SW480 (cell line): ENCODE measurements around the gene SSH3.

Experiments used
- DNase-seq: peaks from one replicate; pipeline ENCODE4 v3.0.0-alpha.2; 2016; ENCODE audit warnings: low spot score

SSH3 gene

DNA sequence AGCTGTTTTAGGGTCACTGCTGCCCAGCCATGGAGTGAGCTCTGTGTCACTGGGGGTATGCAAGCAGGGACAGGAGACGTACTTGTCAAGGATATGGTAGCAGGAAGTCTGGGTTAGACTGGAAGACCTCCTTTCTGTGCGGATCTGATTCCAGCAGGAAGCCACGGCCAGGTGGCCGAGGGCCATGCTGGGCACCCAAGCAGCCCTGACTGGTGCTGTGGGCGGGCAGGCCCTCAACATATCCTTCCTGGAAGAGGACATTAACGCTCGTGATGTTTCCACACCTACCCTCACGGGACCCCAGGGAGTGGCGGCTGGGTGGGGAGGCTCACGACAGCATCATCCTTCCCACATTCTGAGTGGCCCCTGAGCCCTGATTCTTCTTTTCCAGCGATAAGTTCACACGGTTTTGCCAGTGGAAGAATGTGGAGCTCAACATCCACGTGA is 23.0 kb upstream of the SSH3 start:
- DNase-seq = no peak

DNA sequence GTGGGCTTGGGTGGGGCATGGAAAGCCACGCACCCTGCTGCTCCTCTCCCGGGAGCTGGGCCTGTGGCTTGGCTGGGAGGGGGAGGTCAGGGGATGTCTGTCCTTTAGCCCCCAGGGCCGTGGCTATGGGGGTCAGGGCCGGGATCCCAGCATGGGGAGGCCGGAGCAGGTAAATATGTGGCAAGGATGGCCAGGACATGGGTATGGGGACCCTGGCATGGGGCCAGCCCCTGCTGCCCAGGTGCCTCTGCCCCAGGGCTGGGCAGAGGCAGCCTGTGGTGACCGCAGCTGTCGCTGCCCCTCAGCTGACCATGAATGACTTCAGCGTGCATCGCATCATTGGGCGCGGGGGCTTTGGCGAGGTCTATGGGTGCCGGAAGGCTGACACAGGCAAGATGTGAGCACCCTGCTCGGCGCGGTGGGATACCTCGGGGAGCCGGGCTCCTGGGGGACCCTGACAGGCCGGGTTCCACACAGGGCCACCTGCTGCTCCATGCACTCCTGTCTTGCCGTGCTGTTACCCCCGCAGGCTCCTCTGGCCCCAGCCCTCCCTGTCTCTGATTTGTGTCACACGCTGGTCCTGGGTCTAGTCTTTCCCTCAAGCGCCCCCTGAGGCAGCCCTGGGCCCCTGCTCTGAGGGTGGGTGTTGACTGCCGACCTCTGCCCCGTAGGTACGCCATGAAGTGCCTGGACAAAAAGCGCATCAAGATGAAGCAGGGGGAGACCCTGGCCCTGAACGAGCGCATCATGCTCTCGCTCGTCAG is 22.4 kb upstream of the SSH3 start:
- no peak for DNase-seq

DNA sequence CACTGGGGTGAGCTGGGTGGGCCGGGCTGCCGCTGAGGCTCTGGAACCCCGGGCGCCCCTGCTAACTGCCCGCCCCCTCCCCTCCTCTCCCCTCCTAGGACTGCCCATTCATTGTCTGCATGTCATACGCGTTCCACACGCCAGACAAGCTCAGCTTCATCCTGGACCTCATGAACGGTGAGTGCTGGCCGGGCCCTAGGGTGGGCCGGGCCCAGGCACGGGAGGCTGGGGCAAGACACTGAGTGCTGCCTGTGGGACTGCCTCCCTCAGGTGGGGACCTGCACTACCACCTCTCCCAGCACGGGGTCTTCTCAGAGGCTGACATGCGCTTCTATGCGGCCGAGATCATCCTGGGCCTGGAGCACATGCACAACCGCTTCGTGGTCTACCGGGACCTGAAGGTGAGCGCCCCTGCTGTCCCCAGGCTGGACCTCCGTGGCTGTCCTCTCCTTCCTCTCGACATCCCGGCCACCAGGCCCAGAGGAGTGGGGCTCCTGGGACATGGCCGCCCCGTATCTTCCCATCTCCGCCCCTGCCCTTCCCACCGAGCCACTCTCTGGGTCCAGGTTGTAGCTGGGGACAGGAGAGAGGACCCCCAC is 21.7 kb upstream of the SSH3 start:
- DNase-seq = no peak

DNA sequence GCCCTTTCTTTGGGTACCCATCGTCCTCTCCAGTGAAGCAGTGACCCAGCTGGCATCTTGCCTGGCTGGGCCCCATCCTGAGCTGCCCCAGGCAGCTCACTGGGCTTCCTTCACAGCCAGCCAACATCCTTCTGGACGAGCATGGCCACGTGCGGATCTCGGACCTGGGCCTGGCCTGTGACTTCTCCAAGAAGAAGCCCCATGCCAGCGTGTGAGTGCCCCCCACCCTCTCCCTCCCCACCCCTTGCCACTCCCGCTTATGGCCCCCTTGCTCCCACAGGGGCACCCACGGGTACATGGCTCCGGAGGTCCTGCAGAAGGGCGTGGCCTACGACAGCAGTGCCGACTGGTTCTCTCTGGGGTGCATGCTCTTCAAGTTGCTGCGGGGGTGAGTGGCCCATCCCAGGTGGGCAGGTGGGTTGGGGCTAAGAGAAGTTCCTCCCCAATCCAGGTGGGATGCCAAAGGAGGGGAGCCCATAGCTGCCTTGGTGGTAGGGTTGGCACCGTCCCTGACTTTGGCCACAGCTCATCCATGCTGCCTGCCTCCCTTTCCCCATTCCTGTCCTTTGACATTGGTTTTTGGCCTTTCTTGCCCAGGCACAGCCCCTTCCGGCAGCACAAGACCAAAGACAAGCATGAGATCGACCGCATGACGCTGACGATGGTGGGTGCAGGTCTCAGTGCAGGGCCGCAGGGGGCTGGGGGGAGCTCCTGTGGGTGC is 21.0 kb upstream of the SSH3 start:
- DNase-seq = no peak

DNA sequence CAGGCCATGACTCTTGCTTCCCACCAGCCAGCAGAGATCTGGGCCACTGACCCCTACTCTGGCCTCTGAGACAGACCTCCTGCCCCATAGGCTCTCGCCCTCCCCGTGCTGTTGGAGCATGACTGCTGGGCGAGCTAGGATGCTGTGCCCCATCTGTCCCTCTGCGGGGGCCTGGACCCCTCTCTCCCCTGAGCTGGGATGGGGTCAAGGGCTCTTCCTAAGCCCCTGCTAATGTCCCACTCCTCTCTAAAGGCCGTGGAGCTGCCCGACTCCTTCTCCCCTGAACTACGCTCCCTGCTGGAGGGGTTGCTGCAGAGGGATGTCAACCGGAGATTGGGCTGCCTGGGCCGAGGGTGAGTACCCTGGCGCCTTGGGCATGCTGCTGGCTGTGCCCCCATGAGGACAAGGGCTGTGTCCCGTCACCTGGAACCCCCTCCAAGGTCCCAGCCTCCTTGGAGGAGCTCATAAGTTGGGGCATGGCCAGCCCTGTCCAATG is 20.4 kb upstream of the SSH3 start:
- DNase-seq = no peak

DNA sequence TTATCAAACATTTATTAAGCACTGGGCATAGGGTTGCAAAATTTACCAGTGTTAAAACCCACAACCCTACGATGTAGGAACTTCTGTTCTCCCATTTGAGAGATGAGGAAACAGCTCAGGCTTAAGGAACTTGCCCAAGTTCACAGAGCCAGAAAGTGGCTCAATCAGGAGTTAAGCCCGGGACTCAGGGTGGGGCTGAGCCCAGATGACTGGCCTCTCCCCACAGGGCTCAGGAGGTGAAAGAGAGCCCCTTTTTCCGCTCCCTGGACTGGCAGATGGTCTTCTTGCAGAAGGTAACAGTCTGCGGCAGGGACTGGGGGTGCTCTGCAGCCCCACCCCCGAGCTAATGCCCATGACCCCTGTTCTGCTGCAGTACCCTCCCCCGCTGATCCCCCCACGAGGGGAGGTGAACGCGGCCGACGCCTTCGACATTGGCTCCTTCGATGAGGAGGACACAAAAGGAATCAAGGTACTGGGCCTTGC is 19.8 kb upstream of the SSH3 start:
- no peak for DNase-seq

DNA sequence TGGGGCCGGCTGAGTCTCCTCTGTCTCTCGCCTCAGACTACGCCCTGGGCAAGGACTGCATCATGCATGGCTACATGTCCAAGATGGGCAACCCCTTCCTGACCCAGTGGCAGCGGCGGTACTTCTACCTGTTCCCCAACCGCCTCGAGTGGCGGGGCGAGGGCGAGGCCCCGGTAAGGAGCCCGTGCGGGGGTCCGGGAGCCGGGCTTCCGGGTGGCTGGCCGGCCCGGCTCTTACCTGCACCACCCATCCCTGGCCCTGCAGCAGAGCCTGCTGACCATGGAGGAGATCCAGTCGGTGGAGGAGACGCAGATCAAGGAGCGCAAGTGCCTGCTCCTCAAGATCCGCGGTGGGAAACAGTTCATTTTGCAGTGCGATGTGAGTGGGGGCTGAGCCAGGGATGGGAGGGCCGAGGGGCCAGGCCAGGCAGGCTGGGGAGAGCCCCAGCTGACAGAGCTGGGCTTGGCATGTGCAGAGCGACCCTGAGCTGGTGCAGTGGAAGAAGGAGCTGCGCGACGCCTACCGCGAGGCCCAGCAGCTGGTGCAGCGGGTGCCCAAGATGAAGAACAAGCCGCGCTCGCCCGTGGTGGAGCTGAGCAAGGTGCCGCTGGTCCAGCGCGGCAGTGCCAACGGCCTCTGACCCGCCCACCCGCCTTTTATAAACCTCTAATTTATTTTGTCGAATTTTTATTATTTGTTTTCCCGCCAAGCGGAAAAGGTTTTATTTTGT is 18.4 kb upstream of the SSH3 start:
- DNase-seq = no peak

DNA sequence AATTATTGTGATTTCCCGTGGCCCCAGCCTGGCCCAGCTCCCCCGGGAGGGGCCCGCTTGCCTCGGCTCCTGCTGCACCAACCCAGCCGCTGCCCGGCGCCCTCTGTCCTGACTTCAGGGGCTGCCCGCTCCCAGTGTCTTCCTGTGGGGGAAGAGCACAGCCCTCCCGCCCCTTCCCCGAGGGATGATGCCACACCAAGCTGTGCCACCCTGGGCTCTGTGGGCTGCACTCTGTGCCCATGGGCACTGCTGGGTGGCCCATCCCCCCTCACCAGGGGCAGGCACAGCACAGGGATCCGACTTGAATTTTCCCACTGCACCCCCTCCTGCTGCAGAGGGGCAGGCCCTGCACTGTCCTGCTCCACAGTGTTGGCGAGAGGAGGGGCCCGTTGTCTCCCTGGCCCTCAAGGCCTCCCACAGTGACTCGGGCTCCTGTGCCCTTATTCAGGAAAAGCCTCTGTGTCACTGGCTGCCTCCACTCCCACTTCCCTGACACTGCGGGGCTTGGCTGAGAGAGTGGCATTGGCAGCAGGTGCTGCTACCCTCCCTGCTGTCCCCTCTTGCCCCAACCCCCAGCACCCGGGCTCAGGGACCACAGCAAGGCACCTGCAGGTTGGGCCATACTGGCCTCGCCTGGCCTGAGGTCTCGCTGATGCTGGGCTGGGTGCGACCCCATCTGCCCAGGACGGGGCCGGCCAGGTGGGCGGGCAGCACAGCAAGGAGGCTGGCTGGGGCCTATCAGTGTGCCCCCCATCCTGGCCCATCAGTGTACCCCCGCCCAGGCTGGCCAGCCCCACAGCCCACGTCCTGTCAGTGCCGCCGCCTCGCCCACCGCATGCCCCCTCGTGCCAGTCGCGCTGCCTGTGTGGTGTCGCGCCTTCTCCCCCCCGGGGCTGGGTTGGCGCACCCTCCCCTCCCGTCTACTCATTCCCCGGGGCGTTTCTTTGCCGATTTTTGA is 17.5 kb upstream of the SSH3 start:
- DNase-seq = no peak

DNA sequence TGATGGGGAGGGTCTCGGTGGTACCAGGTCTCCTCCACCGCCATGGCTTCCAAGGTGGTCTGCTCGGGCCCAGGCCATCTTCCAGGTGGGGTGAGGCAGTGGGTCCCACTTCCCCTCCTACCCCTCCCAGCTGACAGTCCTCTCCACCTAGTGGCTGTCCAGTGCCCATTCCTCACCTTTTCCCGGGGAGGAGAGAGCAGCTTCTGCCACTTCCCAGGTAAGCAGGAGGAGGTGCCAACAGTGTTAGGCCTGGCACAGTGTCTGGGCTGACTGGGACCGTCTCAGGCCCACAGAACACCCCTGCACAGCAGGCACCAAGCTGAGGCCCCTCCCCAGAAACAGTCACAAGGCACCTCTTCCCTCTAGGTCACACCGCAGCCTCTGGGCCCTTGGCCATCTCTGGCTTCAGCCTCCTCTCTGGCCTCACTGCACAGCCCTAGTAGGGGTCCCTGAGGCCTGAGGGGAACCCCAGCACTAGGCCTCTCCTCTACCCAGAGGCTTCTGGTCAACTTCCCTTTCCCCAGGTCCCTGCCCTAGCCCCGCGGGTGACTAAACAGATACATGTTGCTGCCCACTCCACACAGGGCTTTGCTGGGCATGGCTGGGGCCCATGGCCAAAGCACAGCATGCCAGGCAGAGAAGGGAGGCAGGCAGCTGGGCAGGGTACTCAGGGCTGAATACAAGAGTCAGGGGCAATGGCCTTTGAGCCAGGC is 16.6 kb upstream of the SSH3 start:
- no peak for DNase-seq

DNA sequence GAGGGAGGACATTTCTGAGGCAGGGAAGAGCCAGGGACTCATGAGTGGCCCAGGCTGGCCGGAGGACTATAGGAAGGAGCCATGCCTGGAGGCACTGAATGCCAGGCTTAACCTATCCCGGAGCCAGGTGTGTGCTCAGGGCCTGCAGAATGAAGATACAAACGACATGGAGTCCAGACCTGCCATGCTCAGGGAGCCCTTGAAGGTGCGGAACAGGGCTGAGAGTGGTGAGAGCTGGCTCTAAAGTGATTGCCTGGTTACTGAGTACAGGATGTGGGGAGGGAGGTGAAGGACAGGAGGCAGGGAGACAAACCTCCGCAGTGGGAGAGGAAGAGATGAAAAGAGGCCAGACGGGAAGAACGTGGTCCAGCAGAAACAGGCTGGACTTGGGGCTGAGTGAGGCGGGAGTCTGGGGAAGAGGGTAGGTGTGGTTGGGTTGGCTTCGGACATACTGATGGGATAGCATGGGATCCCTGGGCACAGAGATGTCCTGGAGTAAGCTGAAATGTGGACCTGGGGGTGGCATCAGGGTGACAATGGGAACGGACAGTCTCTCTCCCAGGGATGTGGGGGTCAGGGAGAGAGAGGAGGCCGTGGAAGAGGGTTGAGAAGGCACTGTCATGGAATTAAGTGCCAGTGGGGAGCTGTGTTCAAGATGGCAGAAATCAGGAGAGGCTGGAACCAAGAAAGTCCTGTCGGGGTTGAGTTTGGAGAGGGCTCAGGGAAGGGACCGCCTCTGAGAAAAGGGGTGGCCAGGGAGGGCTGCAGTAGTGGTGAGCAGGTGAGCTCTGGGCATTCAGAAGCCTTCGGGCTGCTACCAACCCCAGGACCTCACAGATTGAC is 15.8 kb upstream of the SSH3 start:
- no peak for DNase-seq

DNA sequence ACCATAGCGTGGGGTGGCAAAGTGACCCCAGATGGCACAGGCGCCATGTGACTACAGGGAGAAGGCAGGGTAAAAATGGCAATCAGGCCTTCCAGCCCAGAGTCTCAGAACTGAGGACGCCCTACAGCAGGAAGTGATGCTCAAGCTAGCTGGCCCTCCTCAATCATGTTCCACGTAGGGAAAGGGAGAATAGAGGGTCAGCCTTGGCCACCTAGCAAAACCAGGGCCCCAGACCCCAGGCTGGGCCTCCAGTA is 15.2 kb upstream of the SSH3 start:
- DNase-seq = no peak

DNA sequence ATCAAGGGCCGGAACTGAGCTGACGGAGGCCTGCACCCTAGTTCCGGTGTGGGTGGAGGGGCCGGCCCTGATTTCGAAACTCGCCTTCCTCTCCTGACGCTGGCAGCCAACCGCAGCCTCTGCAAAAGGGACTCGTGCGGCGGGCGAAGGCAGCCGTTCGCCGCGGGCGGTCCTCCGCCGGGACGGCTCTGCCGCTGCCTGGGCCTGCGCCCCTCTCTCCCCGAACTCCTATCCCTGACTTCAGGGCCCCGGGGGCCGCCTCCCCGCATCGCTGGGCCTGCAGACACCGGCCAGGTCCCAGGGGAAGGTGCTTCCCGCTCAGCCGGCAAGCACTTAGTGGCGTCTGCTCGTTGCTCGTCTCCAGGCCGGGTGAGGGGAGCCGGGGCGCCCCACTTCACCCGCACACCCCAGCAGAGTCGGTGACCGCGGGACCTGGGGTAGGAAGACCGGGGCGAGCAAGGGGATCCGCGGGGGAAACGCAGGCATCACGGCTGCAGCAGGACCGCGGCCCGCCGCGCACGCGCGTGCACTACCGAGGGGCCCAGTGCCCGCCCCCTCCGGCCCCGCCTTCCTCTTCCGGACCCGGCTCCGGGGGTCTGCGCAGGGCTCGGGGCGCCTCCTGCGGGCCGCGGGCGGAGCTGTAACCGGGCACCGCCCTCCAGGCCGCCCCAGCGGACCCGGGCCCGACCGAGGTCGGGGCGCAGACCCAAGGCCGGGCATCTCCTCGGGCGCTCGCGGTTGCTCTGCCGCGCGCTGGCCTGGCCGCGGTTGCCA is 14.7 kb upstream of the SSH3 start:
- peak; percentile 90 for DNase-seq

DNA sequence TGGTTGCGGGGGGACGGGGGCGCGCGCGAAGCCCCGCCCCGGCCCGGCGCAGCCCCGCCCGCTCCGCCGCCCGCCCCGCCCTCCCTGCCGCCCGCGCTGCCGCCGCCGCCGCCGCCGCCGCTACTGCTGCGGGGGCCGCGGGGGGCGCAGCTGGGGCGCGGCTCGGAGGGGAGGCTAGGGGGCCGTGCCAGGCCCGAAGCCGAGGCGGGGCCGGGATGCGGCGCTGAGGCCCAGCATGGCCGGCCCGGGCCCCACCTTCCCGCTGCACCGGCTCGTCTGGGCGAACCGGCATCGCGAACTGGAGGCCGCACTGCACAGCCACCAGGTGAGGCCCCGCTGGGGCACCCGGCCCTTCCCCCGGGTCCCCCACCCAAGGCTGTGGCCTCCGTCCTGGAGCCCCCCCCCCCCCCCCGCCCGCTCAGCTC is 14.1 kb upstream of the SSH3 start, which contains the start of gene ANKRD13D:
Gene ANKRD13D, plus strand, starts transcription at position 78 of the 425 bp plus-strand sequence. Its CDS starts 158 bp downstream, at position 236.
- DNase-seq = no peak

DNA sequence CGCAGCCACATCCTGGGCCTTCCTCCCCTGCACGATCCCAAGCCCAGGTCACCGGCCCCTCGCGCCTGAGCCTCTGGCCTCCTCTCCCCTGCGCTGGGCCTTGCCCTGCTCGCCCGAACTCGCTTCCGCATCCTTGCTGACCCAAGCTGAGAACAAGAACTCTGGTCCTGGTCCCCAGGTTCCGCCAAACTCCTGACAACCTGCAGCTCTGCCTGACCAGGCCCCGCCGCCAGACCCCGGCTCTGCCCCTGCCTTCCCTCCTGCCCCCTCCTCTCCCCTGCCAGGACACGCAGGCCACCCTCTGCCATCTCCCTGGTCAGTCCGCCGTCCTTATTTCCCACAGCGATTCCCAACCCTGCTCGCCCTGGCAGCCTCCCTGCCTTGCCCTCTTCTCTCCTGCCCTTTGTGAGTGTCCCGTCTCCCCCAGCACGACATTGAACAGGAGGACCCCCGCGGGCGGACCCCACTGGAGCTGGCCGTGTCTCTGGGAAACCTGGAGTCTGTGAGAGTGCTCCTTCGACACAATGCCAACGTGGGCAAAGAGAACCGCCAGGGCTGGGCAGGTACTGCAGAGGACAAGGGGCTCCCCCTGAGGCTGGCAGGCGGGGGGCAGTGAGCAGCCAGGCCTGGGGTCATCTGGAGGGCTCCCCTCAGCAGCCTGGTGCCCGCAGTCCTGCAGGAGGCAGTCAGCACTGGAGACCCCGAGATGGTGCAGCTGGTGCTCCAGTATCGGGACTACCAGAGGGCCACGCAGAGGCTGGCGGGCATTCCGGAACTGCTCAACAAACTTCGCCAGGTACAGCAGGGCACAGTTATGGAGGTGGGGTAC is 13.5 kb upstream of the SSH3 start:
- no peak for DNase-seq

DNA sequence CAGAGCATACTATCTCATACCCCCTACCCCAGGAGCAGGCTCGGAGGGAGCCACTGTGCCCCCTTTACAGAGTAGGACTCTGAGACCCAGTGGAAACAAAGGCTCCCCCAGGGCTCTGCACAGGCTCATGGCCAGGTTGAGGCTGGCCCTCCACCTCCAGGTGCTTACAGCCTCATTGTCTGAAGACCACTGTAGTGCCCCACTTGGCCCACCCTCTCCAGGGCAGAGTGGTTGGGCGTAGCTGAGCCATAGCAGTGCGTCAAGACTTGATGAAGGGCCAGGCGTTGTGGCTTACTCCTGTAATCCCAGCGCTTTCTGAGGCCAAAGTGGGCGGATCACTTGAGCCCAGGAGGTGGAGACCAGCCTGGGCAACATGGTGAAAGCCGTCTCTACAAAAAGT is 12.5 kb upstream of the SSH3 start:
- DNase-seq = no peak

DNA sequence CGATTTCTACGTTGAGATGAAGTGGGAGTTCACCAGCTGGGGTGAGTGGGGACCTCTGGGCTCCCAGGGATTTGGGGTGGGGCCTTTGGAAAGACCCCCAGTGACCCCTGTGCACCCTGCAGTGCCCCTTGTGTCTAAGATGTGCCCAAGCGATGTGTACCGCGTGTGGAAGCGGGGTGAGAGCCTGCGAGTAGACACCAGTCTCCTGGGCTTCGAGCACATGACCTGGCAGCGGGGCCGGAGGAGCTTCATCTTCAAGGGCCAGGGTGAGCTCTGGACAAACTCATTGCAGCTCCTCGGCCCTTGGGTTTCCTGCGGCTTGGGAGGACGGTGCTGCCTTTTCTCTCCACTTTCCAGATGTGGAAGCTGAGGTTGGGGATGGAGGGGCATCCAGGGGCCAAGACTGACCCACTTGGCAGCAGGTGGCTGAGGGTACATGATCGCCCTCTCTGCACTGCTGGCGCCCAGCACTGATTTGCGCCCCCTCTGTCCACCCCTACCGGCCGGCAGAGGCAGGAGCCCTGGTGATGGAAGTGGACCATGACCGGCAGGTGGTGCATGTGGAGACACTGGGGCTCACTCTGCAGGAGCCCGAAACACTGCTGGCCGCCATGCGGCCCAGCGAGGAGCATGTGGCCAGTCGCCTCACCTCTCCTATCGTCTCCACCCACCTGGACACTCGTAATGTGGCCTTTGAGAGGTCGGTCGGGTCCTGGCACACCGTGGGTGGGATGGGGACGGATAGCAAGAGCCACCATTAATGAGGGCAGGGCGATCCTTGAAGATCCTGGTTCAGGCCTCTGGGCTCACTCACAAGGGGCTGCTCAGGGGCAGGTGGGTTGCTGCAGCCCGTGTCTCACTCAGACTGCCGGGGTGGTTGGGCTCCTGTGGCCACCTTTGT is 11.6 kb upstream of the SSH3 start:
- no peak for DNase-seq

DNA sequence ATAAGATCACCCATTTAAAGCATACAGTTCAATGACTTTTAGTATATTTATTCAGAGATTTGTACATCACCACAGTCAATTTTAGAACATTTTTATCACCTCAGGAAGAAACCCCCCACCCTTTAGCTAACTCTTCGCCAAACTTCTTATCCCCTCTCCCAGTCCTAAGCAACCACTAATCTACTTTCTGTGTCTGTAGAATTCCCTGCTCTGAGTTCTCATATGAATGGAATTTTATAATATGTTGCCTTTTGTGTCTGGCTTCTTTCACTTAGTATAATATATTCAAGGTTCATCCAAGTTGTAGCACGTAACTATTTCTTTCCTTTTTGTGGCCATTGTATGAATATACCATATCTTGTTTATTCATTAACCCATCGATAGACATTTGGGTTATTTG is 10.7 kb upstream of the SSH3 start:
- DNase-seq = no peak
